HepG2 (cell line): Measurements from ENCODE around the gene LENEP. TPM values are rescaled to one million over a fixed set of nuclear protein-coding genes. Genes with fewer than 3 reads are reported as not detected.

Source experiments
- ELK4 ChIP-seq: sonication (generic); formaldehyde crosslinking; IDR thresholded peaks from 2 replicates; pipeline ENCODE4 v1.9.0; 2021; ENCODE audit warnings: missing genetic modification reagents, borderline replicate concordance
- HDAC6 ChIP-seq: fragments of 200-600 bp; sonication (generic); IDR thresholded peaks from 2 replicates; pipeline ENCODE4 v1.7.0; 2017; ENCODE audit warnings: mild to moderate bottlenecking, antibody characterized with exemption, low read length, low read depth
- ONECUT2 ChIP-seq: sonication (generic); formaldehyde crosslinking; IDR thresholded peaks from 2 replicates; pipeline ENCODE4 v1.4.0; 2020; ENCODE audit warnings: missing genetic modification reagents
- PRDM10 ChIP-seq: sonication (generic); formaldehyde crosslinking; IDR thresholded peaks from 2 replicates; pipeline ENCODE4 v1.4.0; 2020; ENCODE audit warnings: low read depth, missing genetic modification reagents
- RCOR2 ChIP-seq: IDR thresholded peaks from 2 replicates; pipeline ENCODE4 v1.6.1; 2016; ENCODE audit warnings: missing biosample characterization, missing genetic modification reagents
- ZBTB49 ChIP-seq: sonication (generic); formaldehyde crosslinking; IDR thresholded peaks from 2 replicates; pipeline ENCODE4 v1.4.0; 2020; ENCODE audit warnings: missing genetic modification reagents, borderline replicate concordance
- ZNF142 ChIP-seq: sonication (generic); formaldehyde crosslinking; IDR thresholded peaks from 2 replicates; pipeline ENCODE4 v1.4.0; 2020; ENCODE audit warnings: missing genetic modification reagents
- ZNF281 ChIP-seq: sonication (generic); formaldehyde crosslinking; IDR thresholded peaks from 2 replicates; pipeline ENCODE4 v1.4.0; 2020; ENCODE audit warnings: missing genetic modification reagents, borderline replicate concordance
- ZNF572 ChIP-seq: sonication (generic); formaldehyde crosslinking; IDR thresholded peaks from 2 replicates; pipeline ENCODE4 v1.5.1; 2020; ENCODE audit warnings: mild to moderate bottlenecking, missing genetic modification reagents
- polyA plus RNA-seq, 8 experiments: library from polyadenylated mRNA; depleted of rRNA in 3 of 8; stranded (reverse) in 7 of 8; unstranded in 1 of 8; fragments of >200 nt; fragmentation: Illumina TruSeq in 4 of 8; extraction: Trizol in 4 of 8; gene quantifications; 2 replicates each; pipeline versions ENCODE4 v1.2.1 to v1.2.3, GENCODE V29; 2011 to 2016; ENCODE audit warnings: low read depth in 4 of 8, missing spikeins in 1 of 8, mixed read lengths in 1 of 8; ENCODE audit not compliant: insufficient read depth in 1 of 8
- total RNA-seq, 5 experiments: library from RNA; depleted of rRNA; stranded (reverse); fragments of >200 nt; fragmentation: Illumina TruSeq; extraction: Trizol; gene quantifications; 2 replicates each; pipeline ENCODE4 v1.2.3, GENCODE V29; 2016; ENCODE audit warnings: low read depth in 1 of 5

Gene LENEP
- total and polyA plus RNA-seq, 2 of the 13 experiments (the other 11 are each of a cell fraction or from before 2014, with no cell fraction given) = 0.29 TPM; not detected in 1

GRCh38 chr1:154972517-154973343 lies 20.7 kb upstream of the LENEP start (continued):
- TF ChIP-seq PRDM10 (CRISPR knock-in tag) (peak; percentile 84), HDAC6 (no peak), ONECUT2 (CRISPR knock-in tag) (no peak), ZNF572 (CRISPR knock-in tag) (no peak), ELK4 (no peak), RCOR2 (CRISPR knock-in tag) (no peak; the same call in 1 of the 2 replicates), ZNF142 (CRISPR knock-in tag) (peak; percentile 59; the same call in 1 of the 2 replicates), ZBTB49 (CRISPR knock-in tag) (no peak), ZNF281 (CRISPR knock-in tag) (peak; percentile 93)
